ENCODE data around the gene TBC1D32.

GRCh38 chr6:121349596-121349995, 15.3 kb upstream of the TBC1D32 start:
- TF ChIP-seq POLR2A (IDR thresholded peaks at IDR 0.05) (no peak), CTCF (IDR thresholded peaks at IDR 0.05) (no peak)
